Activated T-cell treated with anti-CD3 and anti-CD28 coated beads, Interleukin-2, amount 50 U/mL, for 4 hours (primary cell): ENCODE data around the gene POLR2L. TPM values are rescaled to one million over a fixed set of nuclear protein-coding genes. Genes with fewer than 3 reads are reported as not detected.

Experiments
- ATAC-seq, 2 donors: fragments of 200-7000 bp; cut with Tn5 transposase; one replicate each; pipeline ENCODE4 v1.10.0; 2021
- DNase-seq: peaks from one replicate; pipeline ENCODE4 v3.0.0-alpha.2; 2020
- H3K27me3 Mint-ChIP-seq: one replicate; pipeline ENCODE4 v1.8.0; 2021; ENCODE audit warnings: low read depth, mixed read lengths
- H3K36me3 Mint-ChIP-seq: one replicate; pipeline ENCODE4 v1.8.0; 2022; ENCODE audit warnings: mixed read lengths; ENCODE audit not compliant: insufficient read depth
- H3K4me1 Mint-ChIP-seq: one replicate; pipeline ENCODE4 v1.8.0; 2021; ENCODE audit warnings: low read depth, mixed read lengths
- H3K4me3 Mint-ChIP-seq: one replicate; pipeline ENCODE4 v1.8.0; 2021; ENCODE audit warnings: mild to moderate bottlenecking, moderate library complexity, mixed read lengths
- H3K9me3 Mint-ChIP-seq: one replicate; pipeline ENCODE4 v1.8.0; 2021; ENCODE audit warnings: mixed read lengths
- total RNA-seq, 3 donors: library from RNA; stranded (reverse); gene quantifications; one replicate each; pipeline ENCODE4 v1.2.1, GENCODE V29; 2021

The POLR2L gene
- total RNA-seq, 3 donors from 2014 or later, result 167 to 183 (median 174) TPM

GRCh38 chr11:813456-814096 lies 28.8 kb downstream of the POLR2L start:
- ATAC-seq, result no peak
- H3K4me1 Mint-ChIP-seq, result peaks cover 20% of the 10 kb centered on the region
- no peaks in the 10 kb centered on the region for H3K27me3 Mint-ChIP-seq
- DNase-seq, result no peak
- H3K4me3 Mint-ChIP-seq, result no peak overlapping the region
- H3K9me3 Mint-ChIP-seq, result no peaks in the 10 kb centered on the region
- peaks cover 29% of the 10 kb centered on the region for H3K36me3 Mint-ChIP-seq

GRCh38 chr11:813072-813455 lies 29.3 kb downstream of the POLR2L start:
- Mint-ChIP-seq H3K27me3 (no peaks in the 10 kb centered on the region), H3K9me3 (no peaks in the 10 kb centered on the region), H3K36me3 (peaks cover 29% of the 10 kb centered on the region), H3K4me1 (peaks cover 23% of the 10 kb centered on the region), H3K4me3 (peak overlapping the region; percentile 92)
- no peak for DNase-seq
- ATAC-seq, result no peak

GRCh38 chr11:812390-812789 lies 29.9 kb downstream of the POLR2L start:
- DNase-seq, result no peak
- Mint-ChIP-seq H3K4me1 (peaks cover 27% of the 10 kb centered on the region), H3K36me3 (peaks cover 29% of the 10 kb centered on the region), H3K4me3 (peak overlapping the region; percentile 92), H3K27me3 (no peaks in the 10 kb centered on the region), H3K9me3 (no peaks in the 10 kb centered on the region)
- ATAC-seq, result no peak

GRCh38 chr11:811446-812245 lies 30.7 kb downstream of the POLR2L start:
- H3K36me3 Mint-ChIP-seq, result peaks cover 29% of the 10 kb centered on the region
- peaks cover 27% of the 10 kb centered on the region for H3K4me1 Mint-ChIP-seq
- peak overlapping the region; percentile 92 for H3K4me3 Mint-ChIP-seq
- H3K27me3 Mint-ChIP-seq, result no peaks in the 10 kb centered on the region
- ATAC-seq (no peak), DNase-seq (no peak)
- no peaks in the 10 kb centered on the region for H3K9me3 Mint-ChIP-seq

- ATAC-seq (peak; percentile 1), DNase-seq (no peak)
- Mint-ChIP-seq H3K27me3 (no peaks in the 10 kb centered on the region), H3K4me3 (peak overlapping the region; percentile 92), H3K9me3 (no peaks in the 10 kb centered on the region), H3K4me1 (peaks cover 27% of the 10 kb centered on the region), H3K36me3 (peaks cover 29% of the 10 kb centered on the region)
Measured at GRCh38 chr11:810040-810567, 32.2 kb downstream of the POLR2L start.

- Mint-ChIP-seq H3K4me3 (peak within 1 kb of the TSS; percentile 92), H3K4me1 (peaks cover 30% of the 10 kb centered on the region), H3K27me3 (no peaks in the 10 kb centered on the region), H3K9me3 (no peaks in the 10 kb centered on the region), H3K36me3 (peaks cover 29% of the 10 kb centered on the region)
- DNase-seq (peak; percentile 98), ATAC-seq (peak; percentile 84 to 86)
Measured at GRCh38 chr11:809287-810039, 32.9 kb downstream of the POLR2L start, which contains the start of gene RPLP2. Gene RPLP2, plus strand, starts transcription at chr11:809967. Its CDS starts 268 bp downstream, at chr11:810235.

GRCh38 chr11:808427-809286 lies 33.7 kb downstream of the POLR2L start:
- H3K9me3 Mint-ChIP-seq, result no peaks in the 10 kb centered on the region
- DNase-seq (no peak), ATAC-seq (peak; percentile 0 to 2)
- peaks cover 26% of the 10 kb centered on the region for H3K36me3 Mint-ChIP-seq
- peaks cover 33% of the 10 kb centered on the region for H3K4me1 Mint-ChIP-seq
- H3K4me3 Mint-ChIP-seq, result peak overlapping the region; percentile 92
- H3K27me3 Mint-ChIP-seq, result no peaks in the 10 kb centered on the region

GRCh38 chr11:804599-804964 lies 37.7 kb downstream of the POLR2L start:
- H3K36me3 Mint-ChIP-seq, result no peaks in the 10 kb centered on the region
- H3K9me3 Mint-ChIP-seq, result no peaks in the 10 kb centered on the region
- peak overlapping the region; percentile 72 for H3K4me3 Mint-ChIP-seq
- no peak for ATAC-seq
- peaks cover 18% of the 10 kb centered on the region for H3K4me1 Mint-ChIP-seq
- DNase-seq, result no peak
- no peaks in the 10 kb centered on the region for H3K27me3 Mint-ChIP-seq

- DNase-seq, result no peak
- H3K27me3 Mint-ChIP-seq, result no peaks in the 10 kb centered on the region
- peaks cover 18% of the 10 kb centered on the region for H3K4me1 Mint-ChIP-seq
- no peak for ATAC-seq
- no peaks in the 10 kb centered on the region for H3K36me3 Mint-ChIP-seq
- no peaks in the 10 kb centered on the region for H3K9me3 Mint-ChIP-seq
- H3K4me3 Mint-ChIP-seq, result peak overlapping the region; percentile 72
Measured at GRCh38 chr11:803770-804598, 38.3 kb downstream of the POLR2L start.

GRCh38 chr11:803467-803742 lies 38.9 kb downstream of the POLR2L start:
- Mint-ChIP-seq H3K27me3 (no peaks in the 10 kb centered on the region), H3K4me3 (no peak overlapping the region), H3K36me3 (no peaks in the 10 kb centered on the region), H3K4me1 (peaks cover 15% of the 10 kb centered on the region), H3K9me3 (no peaks in the 10 kb centered on the region)
- ATAC-seq (no peak), DNase-seq (no peak)

- DNase-seq (no peak), ATAC-seq (no peak)
- Mint-ChIP-seq H3K4me3 (no peak overlapping the region), H3K36me3 (no peaks in the 10 kb centered on the region), H3K4me1 (peaks cover 10% of the 10 kb centered on the region), H3K27me3 (no peaks in the 10 kb centered on the region), H3K9me3 (no peaks in the 10 kb centered on the region)
Measured at GRCh38 chr11:802693-803466, 39.4 kb downstream of the POLR2L start.

- ATAC-seq, result no peak
Measured at GRCh38 chr11:802018-802617, 40.2 kb downstream of the POLR2L start.

More at GRCh38 chr11:802018-802617, 40.2 kb downstream of the POLR2L start:
- peaks cover 10% of the 10 kb centered on the region for H3K4me1 Mint-ChIP-seq
- H3K4me3 Mint-ChIP-seq, result no peak overlapping the region
- no peaks in the 10 kb centered on the region for H3K27me3 Mint-ChIP-seq
- H3K36me3 Mint-ChIP-seq, result no peaks in the 10 kb centered on the region
- no peaks in the 10 kb centered on the region for H3K9me3 Mint-ChIP-seq
- no peak for DNase-seq
